ENCODE results near the gene PCSK4.
"Not testable (repeated sequence)": the region's sequence is repeated elsewhere in the genome, so short reads cannot be mapped to it uniquely, and the experiment has no call there.

The PCSK4 gene

DNA sequence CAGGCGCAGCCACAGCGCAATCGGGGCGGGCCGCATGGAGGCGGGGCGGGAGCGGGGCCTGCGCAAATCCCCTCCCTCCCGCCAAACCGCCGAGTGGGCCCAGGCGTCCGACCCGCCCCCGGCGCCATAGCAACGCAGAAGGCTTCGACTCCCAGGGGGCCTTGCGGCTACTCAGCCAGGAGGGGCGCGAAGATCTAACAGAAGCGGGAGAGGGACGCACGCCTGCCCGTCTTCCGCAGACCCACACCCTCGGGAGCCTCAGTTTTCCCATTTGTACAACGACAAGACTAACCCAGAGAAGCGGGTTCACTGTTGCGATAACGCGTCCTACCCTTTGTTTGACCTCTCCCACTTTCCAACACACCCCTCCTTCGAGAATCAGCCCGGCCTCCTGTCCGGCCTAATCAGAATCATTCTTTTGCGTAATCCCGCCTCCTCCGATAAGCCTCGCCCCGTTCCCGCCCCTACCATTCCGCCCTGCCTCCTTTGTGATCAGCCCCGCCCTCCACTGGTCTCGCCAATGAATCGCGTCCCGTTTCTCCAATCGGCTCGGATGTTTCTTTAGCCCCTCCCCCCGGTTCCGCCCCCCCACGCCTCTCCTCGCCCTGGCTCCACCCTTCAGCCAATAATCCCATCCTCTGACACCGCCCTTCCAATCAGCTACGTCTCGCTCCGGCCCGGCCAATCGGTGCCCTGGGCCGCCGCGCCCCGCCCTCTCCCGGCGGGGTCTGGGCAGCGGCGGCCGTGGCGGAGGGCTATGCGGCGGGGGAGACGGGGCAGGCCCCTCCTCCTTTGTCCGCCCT lies at the start of gene PCSK4:
Gene PCSK4, minus strand, starts transcription at position 40 of the 803 bp plus-strand sequence. Its CDS starts 4 bp downstream, at position 36.
- no peak for DNase-seq

DNA sequence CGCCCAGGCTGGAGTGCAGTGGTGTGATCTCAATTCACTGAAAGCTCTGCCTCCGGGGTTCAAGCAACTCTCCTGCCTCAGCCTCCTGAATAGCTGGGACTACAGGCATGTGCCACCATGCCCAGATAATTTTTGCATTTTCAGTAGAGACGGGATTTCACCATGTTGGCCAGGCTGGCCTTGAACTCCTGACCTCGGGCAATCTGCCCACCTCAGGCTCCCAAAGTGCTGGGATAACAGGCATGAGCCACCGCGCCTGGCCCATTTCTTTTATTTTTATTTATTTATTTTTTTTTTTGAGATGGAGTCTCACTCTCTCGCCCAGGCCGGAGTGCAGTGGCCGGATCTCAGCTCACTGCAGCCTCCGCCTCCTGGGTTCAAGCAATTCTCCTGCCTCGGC lies 49.6 kb upstream of the PCSK4 start:
- not testable (repeated sequence) for DNase-seq

DNA sequence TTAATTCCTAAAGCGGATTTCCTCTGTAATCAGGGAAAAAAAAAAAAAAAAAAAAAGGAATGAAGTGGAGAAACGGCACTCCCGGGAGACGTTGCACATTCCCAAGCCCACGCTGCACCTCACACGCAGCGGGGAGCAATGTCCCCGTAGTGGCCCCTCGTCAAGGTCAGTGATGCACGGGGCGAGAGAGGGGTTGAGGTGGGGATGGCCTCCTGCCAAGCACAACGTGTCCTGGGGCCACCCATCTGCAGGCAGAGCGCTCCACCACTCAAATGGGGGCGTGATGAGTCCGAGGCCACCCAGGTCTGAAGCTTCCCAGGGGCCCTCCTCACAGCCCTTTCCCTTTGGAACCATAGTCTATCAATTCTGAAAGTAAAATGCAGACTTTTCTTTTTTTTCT lies 48.8 kb upstream of the PCSK4 start:
- no peak for DNase-seq

DNA sequence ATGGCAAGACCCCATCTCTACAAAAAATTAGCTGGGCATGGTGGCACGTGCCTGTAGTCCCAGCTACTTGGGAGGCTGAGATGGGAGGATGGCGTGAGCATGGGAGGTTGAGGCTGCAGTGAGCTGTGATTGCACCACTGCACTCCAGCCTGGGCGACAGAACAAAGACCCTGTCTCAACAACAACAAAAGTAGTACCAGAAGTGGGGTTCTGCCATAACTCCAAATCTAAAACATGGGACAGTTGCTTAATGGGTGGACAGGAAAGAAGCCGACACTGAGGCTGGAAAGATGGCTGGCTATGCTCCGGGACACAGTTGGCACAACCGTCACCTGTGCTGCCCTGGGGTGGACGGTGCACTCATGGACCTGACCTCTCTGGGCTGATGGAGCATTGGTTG lies 45.5 kb upstream of the PCSK4 start:
- not testable (repeated sequence) for DNase-seq

DNA sequence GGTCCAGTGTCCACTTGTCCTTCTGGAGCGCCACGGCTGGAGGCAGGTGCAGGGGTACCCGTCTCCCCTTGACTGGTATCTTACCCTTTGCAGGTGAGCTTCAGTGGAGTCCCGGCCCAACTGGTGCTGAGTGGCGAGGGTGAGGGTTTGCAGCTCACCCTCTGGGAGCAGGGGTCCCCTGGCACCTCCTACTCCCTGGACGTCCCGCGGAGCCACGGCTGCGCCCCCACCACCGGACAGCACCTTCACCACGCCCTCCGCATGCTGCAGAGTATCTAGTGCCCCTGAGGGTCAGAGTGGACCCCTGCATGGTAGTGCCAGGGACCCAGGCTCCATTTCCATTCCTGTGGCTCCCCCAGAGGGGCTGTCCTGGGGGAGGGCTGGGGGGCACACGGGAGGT lies 44.8 kb upstream of the PCSK4 start:
- DNase-seq = no peak

DNA sequence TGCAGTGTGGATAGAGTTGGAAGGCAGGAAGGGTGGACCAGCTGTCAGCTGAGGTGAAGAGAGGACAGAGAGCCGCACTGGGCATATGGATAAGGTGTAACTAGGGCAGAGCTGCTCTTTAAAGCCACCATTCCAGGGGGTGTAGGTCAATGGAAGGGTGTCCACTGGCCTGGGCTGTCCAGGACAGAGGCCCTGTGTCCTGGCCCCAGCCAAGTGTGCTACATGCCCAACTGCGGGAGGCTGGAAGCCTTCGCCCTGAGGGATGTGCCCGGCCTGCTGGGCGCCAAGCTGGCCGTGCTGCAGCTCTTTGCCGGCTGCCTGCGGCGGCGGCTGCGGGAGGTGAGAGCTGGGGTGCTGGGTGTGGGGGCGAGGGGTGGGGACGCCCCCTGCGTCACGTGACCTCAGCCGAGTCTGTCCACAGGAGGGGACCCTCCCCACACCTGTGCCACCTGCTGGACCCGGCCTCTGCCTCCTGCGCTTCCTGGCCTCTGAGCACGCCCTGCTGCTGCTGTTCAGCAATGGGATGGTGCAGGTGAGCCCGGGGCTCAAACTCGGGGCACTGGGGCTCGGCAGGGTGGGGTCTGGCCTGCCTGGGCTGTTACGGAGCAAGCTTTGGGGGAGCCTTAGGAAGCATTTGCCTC lies 43.5 kb upstream of the PCSK4 start:
- no peak for DNase-seq

DNA sequence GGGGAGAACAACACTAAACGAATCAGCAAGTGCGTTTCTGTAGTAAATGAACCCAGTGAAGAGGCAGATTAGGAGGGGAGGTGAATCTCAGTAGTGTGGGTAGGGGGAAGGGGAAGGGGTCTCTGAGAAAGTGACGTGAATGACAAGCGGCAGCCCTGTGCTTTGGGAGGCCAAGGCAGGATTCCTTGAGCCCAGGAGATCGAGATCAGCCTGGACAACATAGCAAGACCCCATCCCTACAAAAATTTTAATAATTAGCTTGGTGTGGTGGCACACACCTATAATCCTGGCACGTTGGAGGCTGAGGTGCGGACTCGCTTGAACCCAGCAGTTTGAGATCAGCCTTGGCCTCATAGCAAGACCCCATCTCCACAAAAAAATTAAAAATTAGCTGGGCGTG lies 41.9 kb upstream of the PCSK4 start:
- DNase-seq = no peak

DNA sequence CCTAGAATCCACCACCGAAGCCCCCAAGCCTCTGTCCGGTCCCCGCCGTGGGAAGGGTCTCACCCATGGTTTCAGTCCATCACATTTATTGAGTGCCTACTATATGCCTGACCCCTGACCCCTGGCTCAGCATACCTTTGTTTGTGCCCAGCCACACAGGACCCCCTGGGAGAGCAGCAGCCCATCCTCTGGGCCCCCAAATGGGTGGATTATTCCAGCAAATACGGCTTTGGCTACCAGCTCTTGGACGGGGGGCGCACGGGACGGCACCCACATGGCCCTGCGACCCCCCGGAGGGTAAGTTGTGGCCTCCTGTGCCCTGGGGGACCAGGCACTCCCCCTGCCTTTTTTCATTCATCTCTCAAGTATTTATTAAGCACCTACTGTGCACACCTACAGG lies 41.4 kb upstream of the PCSK4 start:
- no peak for DNase-seq

DNA sequence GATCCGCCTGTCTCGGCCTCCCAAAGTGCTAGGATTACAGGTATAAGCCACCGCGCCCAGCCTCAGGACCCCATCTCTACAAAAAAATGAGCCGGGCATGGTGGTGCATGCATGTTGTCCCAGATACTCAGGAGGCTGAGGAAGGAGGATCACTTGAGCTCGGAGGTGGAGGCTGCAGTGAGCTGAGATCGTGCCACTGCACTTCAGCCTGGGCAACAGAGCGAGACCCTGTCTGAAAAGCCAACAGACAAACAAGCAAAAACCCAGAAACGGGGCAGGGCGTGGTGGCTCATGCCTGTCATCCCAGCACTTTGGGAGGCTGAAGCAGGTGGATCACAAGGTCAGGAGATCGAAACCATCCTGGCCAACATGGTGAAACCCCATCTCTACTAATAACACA lies 40.7 kb upstream of the PCSK4 start:
- DNase-seq = not testable (repeated sequence)

DNA sequence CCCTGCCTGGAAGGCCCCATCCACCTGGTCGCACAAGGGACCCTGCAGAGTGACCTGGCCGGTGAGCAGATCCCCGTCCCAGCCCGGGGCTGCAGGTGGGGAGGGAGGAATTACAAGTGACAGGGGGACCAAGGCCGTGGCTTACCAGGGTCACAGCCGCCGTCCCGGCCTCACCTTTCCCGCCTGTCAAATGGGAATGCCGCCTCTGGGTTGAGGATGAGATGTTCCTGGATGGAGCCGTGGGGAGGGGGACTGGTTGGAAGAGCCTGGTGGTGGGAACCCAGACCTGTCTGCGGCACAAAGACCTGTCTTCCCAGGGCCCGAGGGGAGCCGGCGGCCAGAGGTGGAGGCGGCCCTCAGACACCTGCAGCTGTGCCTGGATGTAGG lies 39.3 kb upstream of the PCSK4 start:
- no peak for DNase-seq

DNA sequence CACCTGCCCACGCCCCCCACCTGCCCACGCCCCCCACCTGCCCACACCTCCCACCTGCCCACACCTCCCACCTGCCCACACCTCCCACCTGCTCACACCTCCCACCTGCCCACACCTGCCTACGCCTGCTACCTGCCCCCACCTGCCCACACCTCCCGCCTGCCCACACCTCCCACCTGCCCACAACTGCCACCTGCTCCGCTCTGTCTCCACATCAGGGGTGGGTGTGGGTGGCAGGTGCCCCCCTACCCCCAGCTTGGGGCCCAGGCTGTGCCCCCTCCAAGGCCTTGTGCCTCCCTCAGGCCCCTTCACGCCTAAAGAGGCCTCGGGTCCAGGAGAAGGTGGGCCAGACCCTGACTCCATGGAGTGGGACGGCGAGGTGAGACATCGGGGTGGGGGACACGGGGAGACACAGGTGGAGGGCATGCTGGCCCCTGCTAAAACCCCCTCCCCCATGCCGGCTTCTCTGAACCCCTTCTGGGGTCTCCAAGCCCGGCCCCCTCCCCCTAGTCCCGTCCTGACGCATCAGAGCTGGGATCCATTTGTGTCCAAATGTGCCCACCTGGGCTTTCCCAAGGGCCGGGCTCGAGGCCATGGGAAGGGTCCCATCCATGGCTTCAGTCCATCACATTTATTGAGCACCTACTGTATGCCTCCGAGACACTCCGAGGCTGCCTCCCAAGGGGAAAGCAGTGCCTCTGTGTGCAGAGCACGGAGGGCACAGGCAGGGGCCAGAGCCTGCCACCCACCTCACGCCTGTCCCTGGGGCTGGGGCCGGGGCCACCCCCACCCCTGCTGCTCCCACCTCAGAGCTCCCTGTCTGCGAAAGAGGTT lies 38.7 kb upstream of the PCSK4 start:
- no peak for DNase-seq

DNA sequence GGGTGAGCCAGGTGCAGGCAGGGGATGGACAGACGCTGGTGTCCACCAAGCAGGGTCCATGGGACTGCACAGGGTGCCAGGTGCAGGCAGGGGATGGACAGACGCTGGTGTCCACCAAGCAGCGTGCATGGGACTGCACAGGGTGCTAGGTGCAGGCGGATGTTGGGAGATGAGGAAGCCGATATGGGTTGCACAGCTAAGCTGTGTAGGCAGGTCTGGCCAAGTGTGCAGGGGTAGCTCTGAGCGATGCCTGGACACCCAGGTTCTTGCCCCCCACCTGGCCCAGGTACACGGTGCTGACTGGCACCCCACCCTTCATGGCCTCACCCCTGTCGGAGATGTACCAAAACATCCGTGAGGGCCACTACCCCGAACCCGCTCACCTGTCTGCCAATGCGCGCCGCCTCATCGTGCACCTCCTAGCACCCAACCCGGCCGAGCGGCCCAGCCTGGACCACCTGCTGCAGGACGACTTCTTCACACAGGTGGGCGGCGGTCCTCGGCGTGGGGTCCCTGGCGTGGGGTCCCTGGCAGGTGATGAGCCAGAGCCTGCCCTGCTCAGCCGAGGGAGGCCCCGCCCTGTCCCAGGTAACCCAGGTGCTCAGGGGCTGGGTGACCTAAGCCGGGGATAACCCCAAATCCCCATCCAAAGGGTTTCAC lies 37.6 kb upstream of the PCSK4 start:
- DNase-seq = no peak

DNA sequence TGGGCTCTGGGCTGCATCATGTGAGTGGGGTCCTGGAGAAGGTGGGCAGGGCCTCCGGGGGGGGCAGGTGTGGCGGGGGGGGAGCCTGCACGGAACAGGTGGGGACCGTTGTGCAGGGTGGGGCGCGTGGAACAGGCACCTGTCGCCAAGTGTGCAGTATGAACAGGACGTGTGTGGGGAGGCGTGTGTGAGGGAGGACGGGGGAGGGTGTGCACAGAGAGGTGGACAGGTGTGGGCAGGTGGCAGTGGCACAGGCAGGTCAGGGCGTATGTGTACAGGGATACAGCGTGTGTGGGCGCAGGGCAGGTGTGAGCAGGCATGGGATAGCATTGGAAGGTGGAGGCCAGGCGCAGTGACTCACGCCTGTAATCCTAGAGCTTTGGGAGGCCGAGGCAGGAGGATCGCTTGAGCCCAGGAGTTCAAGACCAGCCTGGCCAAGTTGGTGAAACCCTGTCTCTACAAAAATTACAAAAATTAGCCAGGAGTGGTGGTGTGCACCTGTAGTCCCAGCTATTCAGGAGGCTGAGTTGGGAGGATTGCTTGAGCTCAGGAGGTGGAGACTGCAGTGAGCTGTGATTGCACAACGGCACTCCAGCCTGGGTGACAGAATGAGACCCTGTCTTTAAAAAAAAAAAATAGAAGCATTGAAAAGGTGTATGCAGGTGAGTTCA lies 37.0 kb upstream of the PCSK4 start:
- no peak for DNase-seq

DNA sequence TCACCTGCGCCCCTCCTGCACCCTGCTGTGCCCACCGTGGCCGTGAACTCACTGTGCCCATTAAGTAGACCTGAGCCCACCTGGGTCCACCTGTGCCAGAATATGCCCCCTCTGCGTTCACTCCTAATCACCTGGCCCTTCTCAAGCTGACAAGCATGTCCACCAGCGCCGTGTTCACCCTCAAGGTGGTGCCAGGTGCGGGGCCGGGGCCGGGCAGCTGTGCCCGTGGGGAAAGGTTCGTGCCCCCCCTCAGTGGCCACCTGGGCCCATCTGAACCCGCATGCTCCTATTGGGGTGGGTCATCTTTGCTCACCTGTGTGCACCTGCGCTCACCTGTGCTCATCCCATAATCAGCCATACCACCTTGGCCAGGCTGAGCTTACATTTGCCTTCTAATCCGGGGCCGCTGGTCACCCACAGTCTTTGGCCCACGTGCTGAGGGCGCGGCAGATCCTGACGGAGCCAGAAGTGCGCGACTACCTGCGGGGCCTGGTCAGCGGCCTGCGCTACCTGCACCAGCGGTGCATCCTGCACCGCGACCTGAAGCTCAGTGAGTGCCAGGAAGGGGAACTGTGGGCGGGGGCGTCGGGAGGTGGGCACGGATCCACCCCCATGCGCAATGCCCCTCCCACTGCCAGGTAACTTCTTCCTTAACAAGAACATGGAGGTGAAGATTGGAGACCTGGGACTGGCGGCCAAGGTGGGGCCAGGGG lies 36.1 kb upstream of the PCSK4 start:
- DNase-seq = no peak

DNA sequence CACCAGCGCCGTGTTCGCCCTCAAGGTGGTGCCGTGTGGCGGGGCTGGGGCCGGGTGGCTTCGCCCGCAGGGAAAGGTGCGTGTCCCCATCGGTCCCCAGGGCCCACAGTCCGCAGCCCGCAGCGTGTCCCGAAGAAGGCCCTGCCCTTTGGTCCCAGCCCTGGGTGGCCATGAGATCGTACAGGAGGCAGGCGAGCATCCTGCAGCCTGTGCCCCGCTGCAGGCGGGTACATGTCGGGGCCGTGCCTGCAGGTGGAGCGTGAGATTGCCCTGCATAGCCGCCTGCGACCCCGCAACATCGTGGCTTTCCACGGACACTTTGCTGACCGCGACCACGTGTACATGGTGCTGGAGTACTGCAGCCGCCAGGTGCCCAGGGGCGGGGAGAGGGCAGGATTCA lies 35.2 kb upstream of the PCSK4 start:
- no peak for DNase-seq

DNA sequence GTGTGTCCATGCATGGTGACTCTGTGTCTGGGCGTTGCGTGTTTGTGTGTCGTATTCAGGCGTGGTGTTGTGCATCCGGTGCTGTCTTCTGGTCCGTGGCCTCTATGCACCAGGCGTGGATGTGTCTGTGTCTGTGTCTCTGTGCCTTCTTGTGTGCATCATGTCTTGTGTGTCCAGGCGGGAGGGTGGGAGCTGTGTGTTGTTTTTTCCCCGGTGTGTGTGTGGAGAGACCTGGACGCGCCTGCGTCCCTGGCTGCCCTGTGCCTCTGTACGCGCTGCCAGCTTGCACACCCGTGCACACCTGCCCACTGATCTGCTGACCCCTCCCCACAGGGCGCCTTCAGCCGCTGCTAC lies 34.8 kb upstream of the PCSK4 start:
- no peak for DNase-seq

DNA sequence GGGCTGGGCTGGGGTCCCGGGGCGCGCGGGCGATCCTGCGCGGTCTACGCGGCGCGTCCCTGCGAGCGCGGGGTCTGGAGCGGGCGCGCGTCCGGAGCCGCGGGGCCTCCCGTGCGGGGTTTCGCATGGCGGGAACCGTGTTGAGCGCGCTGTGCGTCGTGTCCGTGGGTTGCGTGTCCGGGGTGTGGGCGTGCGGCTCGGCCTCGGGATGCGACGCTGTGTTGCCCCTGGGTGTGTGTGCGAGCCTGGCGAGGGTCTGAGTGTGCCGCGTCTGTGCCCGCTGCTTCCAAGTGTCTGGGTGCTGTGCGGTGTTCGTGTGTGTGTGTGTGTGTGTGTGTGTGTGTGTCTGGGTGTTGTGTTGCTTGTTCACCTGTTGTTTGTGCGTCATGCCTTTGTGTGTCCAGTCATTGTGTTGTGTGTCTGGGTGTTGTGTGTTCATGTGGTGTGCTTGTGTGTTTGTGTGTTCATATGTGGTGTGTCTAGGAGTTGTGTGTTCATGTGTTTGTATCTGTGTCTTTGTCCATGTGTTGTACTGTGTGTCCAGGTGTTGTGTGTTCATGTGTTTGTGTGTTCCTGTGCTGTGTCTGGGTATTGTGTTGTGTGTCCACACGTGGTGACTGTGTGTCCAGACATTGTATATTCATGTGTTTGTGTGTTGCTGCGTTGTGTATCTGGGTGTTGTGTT lies 34.3 kb upstream of the PCSK4 start:
- DNase-seq = no peak

DNA sequence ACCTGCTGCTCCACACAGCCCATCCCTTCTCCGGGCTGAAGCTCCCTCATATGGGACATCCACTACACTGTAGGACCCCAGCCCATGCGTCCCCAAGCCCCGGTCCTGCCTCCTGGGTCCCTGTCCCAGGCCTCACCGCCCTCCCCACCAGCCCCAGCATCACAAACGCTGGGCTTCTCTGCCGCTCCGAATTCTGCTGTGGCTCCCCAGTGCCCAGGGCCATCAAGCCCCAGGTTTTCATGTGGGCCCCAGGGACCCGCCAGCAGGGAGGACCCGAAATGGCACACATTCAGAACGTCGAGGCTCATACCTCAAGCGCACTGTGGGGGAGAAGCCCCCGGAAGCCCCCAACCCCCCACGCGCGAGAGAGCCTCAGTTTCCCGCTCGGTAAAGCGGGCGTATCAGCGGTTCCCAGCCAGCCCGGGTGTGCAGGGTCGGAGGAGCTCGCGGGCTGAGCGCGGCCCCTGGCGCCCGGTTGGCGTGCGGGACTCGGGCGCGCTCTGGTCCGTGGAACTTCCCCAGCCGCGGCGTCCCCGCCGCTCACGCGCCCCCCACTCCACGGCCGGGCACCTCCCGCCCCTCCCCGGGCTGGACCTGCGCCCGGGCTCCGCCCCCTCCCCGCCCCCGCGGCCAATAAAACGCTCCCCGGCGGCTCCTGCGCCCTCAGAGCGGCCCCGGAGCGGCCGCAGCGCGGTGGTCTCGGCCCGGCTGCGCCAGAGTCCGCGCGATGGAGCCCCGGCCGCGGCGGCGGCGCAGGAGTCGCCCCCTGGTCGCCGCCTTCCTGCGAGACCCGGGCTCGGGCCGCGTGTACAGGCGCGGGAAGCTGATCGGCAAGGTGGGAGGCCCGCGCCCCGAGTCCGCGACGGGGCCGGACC lies 33.5 kb upstream of the PCSK4 start, which contains the start of gene PLK5:
Gene PLK5, plus strand, starts transcription at position 666 of the 875 bp plus-strand sequence. CDS start 2,920 bp downstream, outside the sequence.
- DNase-seq = no peak

DNA sequence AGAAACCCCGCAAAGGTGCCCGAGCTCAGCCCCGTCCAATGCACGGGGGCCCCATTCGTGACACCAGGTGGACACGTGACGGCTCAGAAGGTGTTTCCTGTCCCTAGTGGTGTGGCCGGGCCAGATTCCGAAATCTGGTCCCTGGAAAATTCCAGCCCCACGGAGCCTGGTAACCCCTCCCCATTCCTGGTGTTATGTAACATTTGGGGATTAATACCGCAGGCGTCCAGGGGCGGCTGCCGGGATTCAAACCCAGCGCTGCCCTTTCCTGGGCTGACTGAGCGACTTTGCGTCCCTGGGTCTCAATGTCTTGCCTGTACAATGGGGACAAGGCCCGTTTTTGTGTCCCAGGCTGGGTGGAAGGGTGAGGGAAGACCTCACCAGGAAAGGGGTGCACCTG lies 32.7 kb upstream of the PCSK4 start:
- DNase-seq = no peak

DNA sequence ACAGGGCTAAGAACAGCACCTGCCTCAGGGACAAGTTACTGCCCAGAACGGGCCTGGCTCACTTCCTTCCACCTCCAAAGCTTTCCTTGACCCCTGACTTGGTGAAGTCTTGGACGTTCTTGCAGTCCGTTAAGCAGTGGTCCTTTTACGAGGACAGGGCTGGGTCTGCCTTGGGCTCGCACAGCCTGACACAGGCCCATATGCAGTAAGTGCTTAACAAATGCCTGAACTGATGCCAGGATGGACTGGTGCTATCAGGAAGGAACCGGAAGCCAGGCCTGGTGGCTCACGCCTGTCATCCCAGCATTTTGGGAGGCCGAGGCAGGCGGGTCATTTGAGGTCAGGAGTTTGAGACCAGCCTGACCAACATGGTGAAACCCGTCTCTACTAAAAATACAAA lies 31.9 kb upstream of the PCSK4 start:
- DNase-seq = no peak
